Ishikawa (cell line): Measurements from ENCODE around the gene MYDGF.

Experiments used
- CEBPB ChIP-seq: IDR thresholded peaks from 2 replicates; pipeline ENCODE4 v1.6.1; 2012
- EGR1 ChIP-seq: IDR thresholded peaks from 2 replicates; pipeline ENCODE4 v1.6.1; 2012
- EP300 ChIP-seq: IDR thresholded peaks from 2 replicates; pipeline ENCODE4 v1.6.1; 2012; ENCODE audit warnings: borderline replicate concordance
- FOXM1 ChIP-seq: IDR thresholded peaks from 2 replicates; pipeline ENCODE4 v1.6.1; 2012; ENCODE audit warnings: low read depth, borderline replicate concordance
- NFIC ChIP-seq: IDR thresholded peaks from 2 replicates; pipeline ENCODE4 v1.6.1; 2012
- RAD21 ChIP-seq: IDR thresholded peaks from 2 replicates; pipeline ENCODE4 v1.6.1; 2012; ENCODE audit warnings: low read depth
- TAF1 ChIP-seq: IDR thresholded peaks from 2 replicates; pipeline ENCODE4 v1.6.1; 2012; ENCODE audit warnings: low read depth, mild to moderate bottlenecking
- TCF12 ChIP-seq: IDR thresholded peaks from 2 replicates; pipeline ENCODE4 v1.6.1; 2012; ENCODE audit warnings: low read depth
- YY1 ChIP-seq: IDR thresholded peaks from 2 replicates; pipeline ENCODE4 v1.6.1; 2012; ENCODE audit warnings: low read depth
- TF ChIP-seq, protein P1 (sequence below): IDR thresholded peaks from 2 replicates; pipeline ENCODE4 v1.6.1; 2012; ENCODE audit warnings: low read depth, mild to moderate bottlenecking
- TF ChIP-seq, protein P2 (sequence below): IDR thresholded peaks from 2 replicates; pipeline ENCODE4 v1.6.1; 2012
- TF ChIP-seq, protein P3 (sequence below): IDR thresholded peaks from 2 replicates; pipeline ENCODE4 v1.6.1; 2012

DNA sequence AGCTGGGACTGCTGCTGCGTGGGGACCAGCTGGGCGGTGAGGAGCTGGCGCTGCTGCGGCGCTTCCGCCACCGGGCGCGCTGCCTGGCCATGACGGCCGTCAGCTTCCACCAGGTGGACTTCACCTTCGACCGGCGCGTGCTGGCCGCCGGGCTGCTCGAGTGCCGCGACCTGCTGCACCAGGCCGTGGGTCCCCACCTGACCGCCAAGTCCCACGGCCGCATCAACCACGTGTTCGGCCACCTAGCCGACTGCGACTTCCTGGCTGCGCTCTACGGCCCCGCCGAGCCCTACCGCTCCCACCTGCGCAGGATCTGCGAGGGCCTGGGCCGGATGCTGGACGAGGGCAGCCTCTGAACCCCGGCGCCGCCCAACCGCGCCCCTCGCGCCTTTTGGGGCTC is 18.1 kb downstream of the MYDGF start:
- no peak for TF ChIP-seq EP300
- TF ChIP-seq NFIC: no peak
- no peak for TF ChIP-seq CEBPB
- TF ChIP-seq FOXM1: no peak
- no peak for TF ChIP-seq TCF12
- TF ChIP-seq, protein P1, sequence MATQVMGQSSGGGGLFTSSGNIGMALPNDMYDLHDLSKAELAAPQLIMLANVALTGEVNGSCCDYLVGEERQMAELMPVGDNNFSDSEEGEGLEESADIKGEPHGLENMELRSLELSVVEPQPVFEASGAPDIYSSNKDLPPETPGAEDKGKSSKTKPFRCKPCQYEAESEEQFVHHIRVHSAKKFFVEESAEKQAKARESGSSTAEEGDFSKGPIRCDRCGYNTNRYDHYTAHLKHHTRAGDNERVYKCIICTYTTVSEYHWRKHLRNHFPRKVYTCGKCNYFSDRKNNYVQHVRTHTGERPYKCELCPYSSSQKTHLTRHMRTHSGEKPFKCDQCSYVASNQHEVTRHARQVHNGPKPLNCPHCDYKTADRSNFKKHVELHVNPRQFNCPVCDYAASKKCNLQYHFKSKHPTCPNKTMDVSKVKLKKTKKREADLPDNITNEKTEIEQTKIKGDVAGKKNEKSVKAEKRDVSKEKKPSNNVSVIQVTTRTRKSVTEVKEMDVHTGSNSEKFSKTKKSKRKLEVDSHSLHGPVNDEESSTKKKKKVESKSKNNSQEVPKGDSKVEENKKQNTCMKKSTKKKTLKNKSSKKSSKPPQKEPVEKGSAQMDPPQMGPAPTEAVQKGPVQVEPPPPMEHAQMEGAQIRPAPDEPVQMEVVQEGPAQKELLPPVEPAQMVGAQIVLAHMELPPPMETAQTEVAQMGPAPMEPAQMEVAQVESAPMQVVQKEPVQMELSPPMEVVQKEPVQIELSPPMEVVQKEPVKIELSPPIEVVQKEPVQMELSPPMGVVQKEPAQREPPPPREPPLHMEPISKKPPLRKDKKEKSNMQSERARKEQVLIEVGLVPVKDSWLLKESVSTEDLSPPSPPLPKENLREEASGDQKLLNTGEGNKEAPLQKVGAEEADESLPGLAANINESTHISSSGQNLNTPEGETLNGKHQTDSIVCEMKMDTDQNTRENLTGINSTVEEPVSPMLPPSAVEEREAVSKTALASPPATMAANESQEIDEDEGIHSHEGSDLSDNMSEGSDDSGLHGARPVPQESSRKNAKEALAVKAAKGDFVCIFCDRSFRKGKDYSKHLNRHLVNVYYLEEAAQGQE: no peak
- no peak for TF ChIP-seq RAD21
- TF ChIP-seq, protein P2, sequence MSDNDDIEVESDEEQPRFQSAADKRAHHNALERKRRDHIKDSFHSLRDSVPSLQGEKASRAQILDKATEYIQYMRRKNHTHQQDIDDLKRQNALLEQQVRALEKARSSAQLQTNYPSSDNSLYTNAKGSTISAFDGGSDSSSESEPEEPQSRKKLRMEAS: no peak
- TF ChIP-seq, protein P3, sequence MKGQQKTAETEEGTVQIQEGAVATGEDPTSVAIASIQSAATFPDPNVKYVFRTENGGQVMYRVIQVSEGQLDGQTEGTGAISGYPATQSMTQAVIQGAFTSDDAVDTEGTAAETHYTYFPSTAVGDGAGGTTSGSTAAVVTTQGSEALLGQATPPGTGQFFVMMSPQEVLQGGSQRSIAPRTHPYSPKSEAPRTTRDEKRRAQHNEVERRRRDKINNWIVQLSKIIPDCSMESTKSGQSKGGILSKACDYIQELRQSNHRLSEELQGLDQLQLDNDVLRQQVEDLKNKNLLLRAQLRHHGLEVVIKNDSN: no peak
- no peak for TF ChIP-seq YY1
- TF ChIP-seq TAF1: no peak
- TF ChIP-seq EGR1: no peak
